Mesodermal cell (in vitro differentiated cells): ENCODE measurements around the gene SHANK1. TPM values are rescaled to one million over a fixed set of nuclear protein-coding genes. Genes with fewer than 3 reads are reported as not detected.
"Not testable (repeated sequence)": the region's sequence is repeated elsewhere in the genome, so short reads cannot be mapped to it uniquely, and the experiment has no call there.

Experiments
- H3K27ac ChIP-seq: 2 replicates; pipeline ENCODE4 v1.7.0; 2013; ENCODE audit warnings: mild to moderate bottlenecking, low read depth, low read length, moderate library complexity; ENCODE audit not compliant: severe bottlenecking
- H3K36me3 ChIP-seq: 2 replicates; pipeline ENCODE4 v1.7.1; 2013; ENCODE audit warnings: mild to moderate bottlenecking, low read length, moderate library complexity; ENCODE audit not compliant: control insufficient read depth, insufficient read depth
- H3K4me1 ChIP-seq: one replicate; pipeline ENCODE4 v1.7.1; 2013; ENCODE audit warnings: mild to moderate bottlenecking, low read length; ENCODE audit not compliant: insufficient read depth, control insufficient read depth, poor library complexity, severe bottlenecking
- H3K4me3 ChIP-seq: 2 replicates; pipeline ENCODE4 v1.7.0; 2013; ENCODE audit warnings: low read length, control low read depth, mild to moderate bottlenecking; ENCODE audit not compliant: insufficient read depth, poor library complexity, severe bottlenecking; ENCODE audit errors: extremely low read depth
- H3K9me3 ChIP-seq: 2 replicates; pipeline ENCODE4 v1.7.1; 2013; ENCODE audit warnings: mild to moderate bottlenecking, low read length, moderate library complexity; ENCODE audit not compliant: control insufficient read depth
- WGBS, 2 experiments: methylation state at CpG; one replicate each; pipeline ENCODE4 v1.1.5; 2013; ENCODE audit warnings: missing lambda C conversion rate in 2 of 2; ENCODE audit not compliant: insufficient coverage in 2 of 2; 5-methylcytosine and 5-hydroxymethylcytosine counted together
- polyA plus RNA-seq, 2 experiments: library from polyadenylated mRNA; stranded (reverse); fragments of 50-300 nt; gene quantifications; one replicate each; pipeline ENCODE4 v1.2.3, GENCODE V29; 2013

The SHANK1 gene
- 6.7 TPM for polyA plus RNA-seq (2013, experiment 1 of 2)
- polyA plus RNA-seq (2013, experiment 2 of 2) = 5.3 TPM

DNA sequence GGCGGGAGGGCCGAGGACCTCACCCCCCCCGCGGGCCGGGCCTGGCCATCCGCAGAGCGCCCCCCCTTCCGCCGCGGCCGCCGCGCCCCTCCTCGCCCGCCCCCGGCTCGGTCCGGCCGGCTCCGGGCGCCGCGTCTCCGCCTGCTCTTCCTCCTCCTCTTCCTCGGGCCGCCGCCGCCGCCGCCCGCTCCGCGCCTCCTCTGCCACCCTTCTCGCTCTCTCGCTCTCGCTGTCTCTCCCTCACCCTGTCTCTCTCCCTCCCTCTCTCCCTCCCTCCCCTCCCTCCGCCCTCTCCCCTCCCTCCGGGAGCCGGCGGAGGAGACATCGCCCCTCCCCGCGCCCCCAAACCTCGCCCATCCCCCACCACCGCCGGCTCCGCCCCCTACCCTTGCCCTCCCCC lies at the start of gene SHANK1:
Gene SHANK1, minus strand, starts transcription at position 237 of the 400 bp plus-strand sequence. CDS start 2,883 bp downstream, outside the sequence.
- Histone ChIP-seq H3K4me1 (peaks cover 3% of the 10 kb centered on the region), H3K36me3 (no peaks in the 10 kb centered on the region), H3K9me3 (peaks cover 3% of the 10 kb centered on the region), H3K4me3 (peak within 1 kb of the TSS; percentile 39), H3K27ac (no peak within 1 kb of the TSS)
- WGBS, 2 experiments = 29 to 48% methylated on average over 10 to 24 of the region's 47 CpGs

DNA sequence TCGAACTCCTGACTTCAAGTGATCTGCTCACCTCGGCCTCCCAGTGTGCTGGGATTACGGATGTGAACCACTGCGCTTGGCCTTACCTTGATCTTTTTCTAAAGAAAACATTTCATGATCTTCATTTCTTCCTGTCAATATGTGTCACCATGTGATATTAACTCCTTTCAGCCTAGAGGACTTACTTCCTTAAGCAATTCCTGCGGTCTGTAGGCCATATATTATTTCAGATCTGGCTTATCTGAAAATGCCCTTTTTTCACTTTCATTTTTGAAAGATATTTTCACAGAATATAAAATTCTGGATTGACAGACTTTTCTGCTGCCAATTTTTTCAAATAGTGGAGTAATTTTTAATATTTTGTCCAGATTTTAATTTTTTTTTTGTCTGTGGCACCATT lies 48.7 kb upstream of the SHANK1 start:
- Histone ChIP-seq H3K4me1 (no peaks in the 10 kb centered on the region), H3K27ac (no peak overlapping the region), H3K36me3 (no peaks in the 10 kb centered on the region), H3K9me3 (no peaks in the 10 kb centered on the region), H3K4me3 (no peak overlapping the region)
- 84 to 94% methylated on average over 4 to 5 of the region's 5 CpGs for WGBS, 2 experiments

- not testable (repeated sequence) for H3K36me3 ChIP-seq, H3K4me3 ChIP-seq, H3K27ac ChIP-seq, H3K9me3 ChIP-seq, H3K4me1 ChIP-seq
- whole genome bisulfite sequencing, 2 experiments = 32 to 36% methylated on average over 3 to 4 of the region's 5 CpGs
Observed at GRCh38 chr19:50767263-50767662, 47.7 kb upstream of the SHANK1 start.

- H3K27ac ChIP-seq, H3K4me3 ChIP-seq, H3K9me3 ChIP-seq, H3K4me1 ChIP-seq, H3K36me3 ChIP-seq: not testable (repeated sequence)
- 82 to 90% methylated on average over 8 to 9 of the region's 12 CpGs for WGBS, 2 experiments
Observed at GRCh38 chr19:50766746-50767145, 47.1 kb upstream of the SHANK1 start.

DNA sequence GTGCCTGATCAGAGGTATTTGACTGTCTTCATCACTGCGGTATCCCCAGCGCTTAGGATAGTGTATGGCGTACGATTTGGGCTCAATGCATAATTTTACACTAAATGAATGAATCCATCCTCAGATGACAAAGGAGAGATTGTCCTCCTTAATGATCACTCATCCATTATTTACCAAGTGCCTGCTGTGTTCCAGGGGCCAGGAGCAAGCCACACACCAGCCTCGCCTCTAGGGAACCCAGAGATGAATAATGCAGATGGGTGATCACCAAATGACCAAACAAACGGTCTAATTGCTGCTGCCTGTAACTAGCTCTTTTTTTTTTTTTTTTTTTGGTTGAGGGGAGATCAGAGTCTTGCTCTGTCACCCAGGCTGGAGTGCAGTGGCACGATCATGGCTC lies 44.8 kb upstream of the SHANK1 start:
- 73 to 82% methylated on average over 5 to 6 of the region's 7 CpGs for WGBS, 2 experiments
- H3K36me3 ChIP-seq = no peaks in the 10 kb centered on the region
- H3K4me3 ChIP-seq = no peak overlapping the region
- no peak overlapping the region for H3K27ac ChIP-seq
- no peaks in the 10 kb centered on the region for H3K4me1 ChIP-seq
- H3K9me3 ChIP-seq = no peaks in the 10 kb centered on the region

DNA sequence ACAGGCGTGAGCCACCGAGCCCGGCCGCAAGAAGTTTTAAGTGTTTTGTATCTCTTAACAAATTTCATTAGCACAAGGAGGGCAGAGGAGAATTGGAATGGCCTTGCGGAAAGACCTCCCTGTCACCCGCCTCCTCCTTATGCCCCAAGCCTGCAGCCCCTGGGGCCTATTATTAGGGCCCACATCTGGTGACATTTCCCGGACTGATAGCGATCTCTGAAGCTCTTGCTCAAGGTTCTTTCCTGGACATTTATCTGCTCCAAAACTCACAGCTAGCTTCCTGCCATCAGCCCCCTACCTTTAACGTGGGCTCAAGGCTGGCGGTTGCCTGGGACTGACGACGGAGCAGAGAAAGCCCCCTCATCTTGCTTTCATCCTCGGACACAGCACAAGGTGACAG lies 43.9 kb upstream of the SHANK1 start:
- H3K4me3 ChIP-seq, H3K27ac ChIP-seq, H3K36me3 ChIP-seq, H3K4me1 ChIP-seq, H3K9me3 ChIP-seq: not testable (repeated sequence)
- 70 to 100% methylated on average over 1 to 4 of the region's 13 CpGs for WGBS, 2 experiments

DNA sequence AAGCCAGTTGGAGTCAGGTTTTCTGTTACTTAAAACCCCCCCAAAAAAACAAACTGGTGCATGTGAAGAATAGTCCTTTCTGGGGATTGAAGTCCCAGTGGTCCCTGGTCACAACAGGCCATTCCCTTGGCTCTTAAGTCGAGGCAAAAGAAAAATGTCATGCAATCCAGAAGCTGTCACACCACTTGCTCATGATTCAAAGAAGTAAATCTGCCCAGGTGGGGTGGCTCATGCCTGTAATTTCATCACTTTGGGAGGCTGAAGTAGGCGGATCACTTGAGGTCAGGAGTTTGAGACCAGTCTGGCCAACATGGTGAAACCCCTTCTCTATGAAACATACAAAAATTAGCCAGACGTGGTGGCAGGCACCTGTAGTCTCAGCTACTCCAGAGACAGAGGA lies 41.9 kb upstream of the SHANK1 start:
- 45 to 76% methylated on average over 2 to 3 of the region's 3 CpGs for WGBS, 2 experiments
- not testable (repeated sequence) for H3K36me3 ChIP-seq, H3K4me3 ChIP-seq, H3K9me3 ChIP-seq, H3K4me1 ChIP-seq, H3K27ac ChIP-seq

- Histone ChIP-seq H3K36me3 (no peaks in the 10 kb centered on the region), H3K4me1 (no peaks in the 10 kb centered on the region), H3K9me3 (no peaks in the 10 kb centered on the region), H3K4me3 (no peak overlapping the region), H3K27ac (no peak overlapping the region)
- WGBS, 2 experiments = 59% methylated on average over 2 of the region's 4 CpGs; no CpG with 5 or more reads in 1 of the 2 experiments
Observed at GRCh38 chr19:50759886-50760285, 40.3 kb upstream of the SHANK1 start.

DNA sequence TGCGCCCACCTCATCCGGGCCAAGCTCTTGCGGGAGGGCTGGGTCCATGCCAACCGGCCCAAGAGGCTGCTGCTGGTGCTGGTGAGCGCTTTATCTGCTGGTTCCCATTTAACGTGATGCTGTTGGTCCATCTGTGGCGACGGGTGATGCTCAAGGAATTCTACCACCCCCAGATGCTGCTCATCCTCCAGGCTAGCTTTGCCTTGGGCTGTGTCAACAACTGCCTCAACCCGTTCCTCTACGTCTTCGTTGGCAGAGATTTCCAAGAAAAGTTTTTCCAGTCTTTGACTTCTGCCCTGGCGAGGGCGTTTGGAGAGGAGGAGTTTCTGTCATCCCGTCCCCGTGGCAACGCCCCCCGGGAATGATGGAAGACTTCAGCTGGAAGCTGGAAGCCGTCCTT lies 39.5 kb upstream of the SHANK1 start:
- not testable (repeated sequence) for H3K36me3 ChIP-seq
- WGBS, 2 experiments = 91 to 100% methylated on average over 1 to 9 of the region's 18 CpGs

DNA sequence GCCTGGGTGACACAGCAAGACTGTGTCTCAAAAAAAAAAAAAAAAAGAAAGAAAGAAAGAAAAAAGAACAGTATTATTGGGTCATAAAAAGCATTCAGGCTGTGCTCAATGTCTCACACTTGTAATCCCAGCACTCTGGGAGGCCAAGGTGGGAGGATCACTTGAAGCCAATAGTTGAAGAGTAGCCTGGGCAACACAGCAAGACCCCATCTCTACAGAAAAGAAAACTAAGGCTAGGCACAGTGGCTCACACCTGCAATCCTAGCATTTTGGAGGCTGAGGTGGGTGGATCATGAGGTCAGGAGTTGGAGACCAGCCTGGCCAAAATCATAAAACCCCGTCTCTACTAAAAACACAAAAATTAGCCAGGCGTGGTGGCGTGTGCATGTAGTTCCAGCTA lies 38.0 kb upstream of the SHANK1 start:
- not testable (repeated sequence) for H3K9me3 ChIP-seq, H3K27ac ChIP-seq, H3K4me3 ChIP-seq, H3K4me1 ChIP-seq, H3K36me3 ChIP-seq
- 90% methylated on average over 2 of the region's 3 CpGs; no CpG with 5 or more reads in 1 of the 2 experiments for WGBS, 2 experiments

More for the DNA sequence above, 39.5 kb upstream of the SHANK1 start:
- H3K27ac ChIP-seq, H3K4me3 ChIP-seq, H3K4me1 ChIP-seq, H3K9me3 ChIP-seq: not testable (repeated sequence)

GRCh38 chr19:50756244-50756643 lies 36.6 kb upstream of the SHANK1 start:
- not testable (repeated sequence) for H3K4me3 ChIP-seq, H3K4me1 ChIP-seq, H3K36me3 ChIP-seq, H3K27ac ChIP-seq, H3K9me3 ChIP-seq
- 62 to 64% methylated on average over 6 to 8 of the region's 8 CpGs for WGBS, 2 experiments
